Measurements from ENCODE around the gene KLK1. TPM values are rescaled to one million over a fixed set of nuclear protein-coding genes. Genes with fewer than 3 reads are reported as not detected.

KLK1 gene
- total RNA-seq, 2 experiments from 2014 or later, result 0.29 TPM; not detected in 1

- CTCF ChIA-PET, result interaction anchor here (0.6 to 0.8 kb wide), 2 partner anchors 72 to 1391 kb away, joined by 3 to 5 read pairs; no protein-coding TSS in a partner anchor
Measured at GRCh38 chr19:50796128-50796633, 27.4 kb downstream of the KLK1 start.

GRCh38 chr19:50795664-50796073, 27.9 kb downstream of the KLK1 start:
- ChIA-PET CTCF (no interaction called here), POLR2A (interaction anchor here (1.0 to 1.8 kb wide), 2 partner anchors 8 to 126 kb away, joined by 3 to 9 read pairs; no protein-coding TSS in a partner anchor)

More at GRCh38 chr19:50796128-50796633, 27.4 kb downstream of the KLK1 start:
- POLR2A ChIA-PET, result interaction anchor here (1.8 kb wide), 1 partner anchor 8 kb away, joined by 9 read pairs; no protein-coding TSS in a partner anchor

- CTCF ChIA-PET, result interaction anchor here (2.2 kb wide), 1 partner anchor 11 kb away, joined by 11 read pairs; no protein-coding TSS in a partner anchor
- POLR2A ChIA-PET, result interaction anchor here (0.5 to 1.8 kb wide), 3 partner anchors 9 to 127 kb away, joined by 3 to 9 read pairs (median 7); no protein-coding TSS in a partner anchor
Measured at GRCh38 chr19:50794876-50795663, 28.5 kb downstream of the KLK1 start.

GRCh38 chr19:50794074-50794875, 29.3 kb downstream of the KLK1 start:
- ChIA-PET POLR2A (interaction anchor here (0.5 to 1.8 kb wide), 2 partner anchors 10 to 30 kb away, joined by 7 to 9 read pairs; no protein-coding TSS in a partner anchor), CTCF (interaction anchor here (2.2 kb wide), 1 partner anchor 11 kb away, joined by 11 read pairs; no protein-coding TSS in a partner anchor)

GRCh38 chr19:50793558-50794065, 30.0 kb downstream of the KLK1 start:
- ChIA-PET CTCF (interaction anchor here (0.6 to 2.2 kb wide), 3 partner anchors 10 to 324 kb away, joined by 3 to 11 read pairs (median 3); no protein-coding TSS in a partner anchor), POLR2A (no interaction called here)

GRCh38 chr19:50792272-50793250, 31.0 kb downstream of the KLK1 start:
- CTCF ChIA-PET, result interaction anchor here (0.7 to 2.2 kb wide), 3 partner anchors 9 to 159 kb away, joined by 3 to 11 read pairs (median 4); no protein-coding TSS in a partner anchor

GRCh38 chr19:50791594-50792271, 31.9 kb downstream of the KLK1 start:
- CTCF ChIA-PET, result interaction anchor here (0.6 to 1.4 kb wide), 2 partner anchors 130 to 906 kb away, joined by 3 read pairs; no protein-coding TSS in a partner anchor
- POLR2A ChIA-PET, result interaction anchor here (0.5 kb wide), 1 partner anchor 126 kb away, joined by 4 read pairs; no protein-coding TSS in a partner anchor

More at GRCh38 chr19:50792272-50793250, 31.0 kb downstream of the KLK1 start:
- POLR2A ChIA-PET, result interaction anchor here (0.5 to 0.6 kb wide), 4 partner anchors 9 to 343 kb away, joined by 4 to 5 read pairs (median 4); no protein-coding TSS in a partner anchor

DNA sequence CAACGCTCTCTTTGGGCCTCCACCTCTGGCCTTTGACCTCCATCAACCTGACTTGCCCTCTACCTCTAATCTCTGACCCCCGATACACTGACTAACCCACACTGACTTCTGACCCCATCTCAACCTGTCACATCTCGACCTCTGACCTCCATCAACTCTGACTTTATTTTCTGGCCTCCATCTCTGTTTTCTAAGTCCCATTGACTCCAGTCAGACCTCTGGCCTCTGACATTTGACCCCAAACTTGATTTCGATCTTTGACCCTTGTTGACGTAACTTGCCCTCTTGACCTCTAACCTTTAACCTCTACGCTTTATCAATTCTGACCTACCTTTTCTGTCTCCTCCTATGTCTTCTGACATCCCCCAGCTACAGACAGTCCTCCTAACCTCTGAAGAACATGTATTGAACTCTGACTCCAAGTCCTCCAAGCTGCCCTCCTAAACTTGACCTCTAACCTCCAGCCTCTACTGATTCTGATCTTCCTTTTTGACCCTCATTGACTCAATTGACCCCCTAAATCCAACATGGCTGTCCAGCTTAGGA, 32.6 kb downstream of the KLK1 start:
- CTCF ChIA-PET, result interaction anchor here (0.6 to 1.4 kb wide), 2 partner anchors 131 to 907 kb away, joined by 3 read pairs; no protein-coding TSS in a partner anchor
- POLR2A ChIA-PET, result no interaction called here

DNA sequence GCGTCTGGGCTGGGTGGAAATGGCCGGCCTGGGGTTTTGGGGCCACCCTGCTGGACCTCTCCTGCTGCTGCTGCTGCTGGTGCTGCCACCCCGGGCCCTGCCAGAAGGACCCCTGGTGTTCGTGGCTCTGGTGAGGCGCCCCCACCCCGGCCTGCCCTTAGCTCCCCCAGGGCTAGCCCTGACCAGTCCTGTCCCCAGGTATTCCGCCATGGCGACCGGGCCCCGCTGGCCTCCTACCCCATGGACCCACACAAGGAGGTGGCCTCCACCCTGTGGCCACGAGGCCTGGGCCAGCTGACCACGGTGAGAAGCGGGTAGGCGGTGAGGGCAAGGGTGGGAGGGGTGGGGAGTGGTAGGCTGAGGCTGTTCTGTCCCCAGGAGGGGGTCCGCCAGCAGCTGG, 33.2 kb downstream of the KLK1 start, which contains the start of gene ACP4:
ACP4 (plus strand) TSS at position 20 of the 400 bp plus-strand sequence; CDS start at position 20, 0 bp downstream.
- POLR2A ChIA-PET, result no interaction called here
- CTCF ChIA-PET, result interaction anchor here (1.4 kb wide), 1 partner anchor 132 kb away, joined by 3 read pairs; no protein-coding TSS in a partner anchor

DNA sequence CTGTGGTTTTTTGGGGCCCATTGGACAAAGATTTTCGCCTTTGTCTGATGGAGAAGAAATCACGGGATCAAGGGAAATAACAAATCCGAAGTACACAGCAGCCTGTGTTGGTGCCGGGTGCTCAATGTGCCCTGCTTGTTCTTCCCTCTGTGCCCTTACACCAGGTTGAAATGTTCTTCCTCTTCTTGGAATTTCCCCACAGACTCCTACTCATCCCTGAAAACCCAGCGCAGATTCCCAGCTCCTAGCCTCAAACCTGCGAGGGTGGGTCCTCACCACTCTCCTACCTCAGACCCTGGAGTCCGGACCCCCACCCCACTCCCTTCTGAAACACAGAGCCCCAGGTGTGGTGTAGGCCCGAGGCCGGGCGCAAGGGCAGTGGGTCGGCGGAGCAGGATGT, 38.3 kb downstream of the KLK1 start:
- CTCF ChIA-PET, result interaction anchor here (2.5 kb wide), 1 partner anchor 248 kb away, joined by 7 read pairs; no protein-coding TSS in a partner anchor

GRCh38 chr19:50784710-50785109, 38.9 kb downstream of the KLK1 start:
- CTCF ChIA-PET, result interaction anchor here (0.6 to 2.5 kb wide), 4 partner anchors 9 to 247 kb away, joined by 3 to 11 read pairs (median 5); no protein-coding TSS in a partner anchor
- POLR2A ChIA-PET, result interaction anchor here (0.6 kb wide), 1 partner anchor 21 kb away, joined by 3 read pairs; no protein-coding TSS in a partner anchor

More for the DNA sequence above, 38.3 kb downstream of the KLK1 start:
- POLR2A ChIA-PET, result no interaction called here

GRCh38 chr19:50783848-50784152, 39.8 kb downstream of the KLK1 start:
- ChIA-PET POLR2A (interaction anchor here (0.5 to 0.7 kb wide), 2 partner anchors 9 to 176 kb away, joined by 4 to 5 read pairs; no protein-coding TSS in a partner anchor), CTCF (interaction anchor here (0.7 to 2.5 kb wide), 8 partner anchors 10 to 1856 kb away, joined by 3 to 11 read pairs (median 4); no protein-coding TSS in a partner anchor)

- CTCF ChIA-PET, result interaction anchor here (0.9 to 2.0 kb wide), 3 partner anchors 141 to 243 kb away, joined by 3 to 6 read pairs (median 6); no protein-coding TSS in a partner anchor
- POLR2A ChIA-PET, result no interaction called here
Measured at GRCh38 chr19:50780753-50781435, 42.7 kb downstream of the KLK1 start.

- CTCF ChIA-PET, result interaction anchor here (0.9 to 1.0 kb wide), 2 partner anchors 59 to 293 kb away, joined by 3 read pairs; no protein-coding TSS in a partner anchor
Measured at GRCh38 chr19:50779504-50780457, 43.8 kb downstream of the KLK1 start.

More at GRCh38 chr19:50779504-50780457, 43.8 kb downstream of the KLK1 start:
- POLR2A ChIA-PET, result no interaction called here

Measured in activated CD8-positive, alpha-beta memory T cell treated with anti-CD3 and anti-CD28 coated beads for 36 hours (primary cell).